Loucy (cell line): ENCODE results near the gene PDIA6.
"Not testable (repeated sequence)": the region's sequence is repeated elsewhere in the genome, so short reads cannot be mapped to it uniquely, and the experiment has no call there.

Experiments
- H2AFZ ChIP-seq: fragments of 200-600 bp; sonication (generic); 2 replicates; pipeline ENCODE4 v1.6.0; 2016; ENCODE audit warnings: antibody characterized with exemption, mild to moderate bottlenecking, low read length, moderate library complexity
- H3F3A ChIP-seq: fragments of 200-600 bp; 2 replicates; pipeline ENCODE4 v1.6.0; 2016; ENCODE audit warnings: antibody characterized with exemption, low read depth, mild to moderate bottlenecking
- H3K27me3 ChIP-seq: fragments of 200-600 bp; sonication (generic); 2 replicates; pipeline ENCODE4 v1.6.1; 2014; ENCODE audit warnings: low read length, mild to moderate bottlenecking; ENCODE audit not compliant: insufficient read depth, poor library complexity, severe bottlenecking
- H3K36me3 ChIP-seq: fragments of 200-600 bp; sonication (generic); 2 replicates; pipeline ENCODE4 v1.6.1; 2016; ENCODE audit warnings: low read length; ENCODE audit not compliant: insufficient read depth
- H3K4me1 ChIP-seq: fragments of 200-600 bp; sonication (generic); 2 replicates; pipeline ENCODE4 v1.5.1; 2014; ENCODE audit warnings: low read length, mild to moderate bottlenecking; ENCODE audit not compliant: insufficient read depth, poor library complexity, severe bottlenecking
- H3K4me2 ChIP-seq: fragments of 200-600 bp; sonication (generic); 2 replicates; pipeline ENCODE4 v1.6.0; 2014; ENCODE audit warnings: antibody characterized with exemption, low read length, low read depth, mild to moderate bottlenecking; ENCODE audit not compliant: poor library complexity, severe bottlenecking
- H3K4me3 ChIP-seq: fragments of 200-600 bp; sonication (generic); 2 replicates; pipeline ENCODE4 v1.5.1; 2014; ENCODE audit warnings: low read length, mild to moderate bottlenecking, mixed read lengths; ENCODE audit not compliant: poor library complexity, severe bottlenecking
- H3K79me2 ChIP-seq: fragments of 200-600 bp; sonication (generic); 2 replicates; pipeline ENCODE4 v1.6.1; 2014; ENCODE audit warnings: low read length; ENCODE audit not compliant: insufficient read depth
- H3K9ac ChIP-seq: fragments of 200-600 bp; sonication (generic); 2 replicates; pipeline ENCODE4 v1.6.0; 2014; ENCODE audit warnings: mild to moderate bottlenecking, low read depth, low read length, moderate library complexity; ENCODE audit not compliant: poor library complexity, severe bottlenecking
- H3K9me2 ChIP-seq: fragments of 200-600 bp; sonication (generic); replicated peaks from 2 replicates; pipeline ENCODE4 v1.6.1; 2016; ENCODE audit warnings: low read depth, low read length, mixed read lengths
- H3K9me3 ChIP-seq: fragments of 200-600 bp; sonication (generic); 2 replicates; pipeline ENCODE4 v1.6.1; 2014; ENCODE audit warnings: mild to moderate bottlenecking, antibody characterized with exemption, low read length, low read depth; ENCODE audit not compliant: insufficient read depth
- H4K20me1 ChIP-seq: fragments of 200-600 bp; sonication (generic); 2 replicates; pipeline ENCODE4 v1.6.0; 2014; ENCODE audit warnings: antibody characterized with exemption, low read length, mild to moderate bottlenecking; ENCODE audit not compliant: insufficient read depth, poor library complexity, severe bottlenecking
- EZH2phosphoT487 ChIP-seq: fragments of 200-600 bp; IDR thresholded peaks from 2 replicates; pipeline ENCODE4 v1.6.1; 2018; ENCODE audit warnings: antibody characterized with exemption, mild to moderate bottlenecking, moderate library complexity, borderline replicate concordance
- TF ChIP-seq, protein P1 (sequence below): fragments of 200-600 bp; sonication (generic); conservative IDR thresholded peaks from 2 replicates; pipeline ENCODE4 v1.5.1; 2014; ENCODE audit warnings: mild to moderate bottlenecking, antibody characterized with exemption, low read length

PDIA6 gene

GRCh38 chr2:10783421-10783820 lies 29.2 kb downstream of the PDIA6 start:
- no peak overlapping the region for H3K9ac ChIP-seq
- H3K4me3 ChIP-seq: no peak overlapping the region
- peaks cover 83% of the 10 kb centered on the region for H3K36me3 ChIP-seq
- H3K9me2 ChIP-seq: no peaks in the 10 kb centered on the region
- no peaks in the 10 kb centered on the region for H3K9me3 ChIP-seq
- H3K27me3 ChIP-seq: no peaks in the 10 kb centered on the region
- H2AFZ ChIP-seq: no peak overlapping the region
- peaks cover 5% of the 10 kb centered on the region for H4K20me1 ChIP-seq
- no peak for TF ChIP-seq EZH2phosphoT487
- TF ChIP-seq, protein P1, sequence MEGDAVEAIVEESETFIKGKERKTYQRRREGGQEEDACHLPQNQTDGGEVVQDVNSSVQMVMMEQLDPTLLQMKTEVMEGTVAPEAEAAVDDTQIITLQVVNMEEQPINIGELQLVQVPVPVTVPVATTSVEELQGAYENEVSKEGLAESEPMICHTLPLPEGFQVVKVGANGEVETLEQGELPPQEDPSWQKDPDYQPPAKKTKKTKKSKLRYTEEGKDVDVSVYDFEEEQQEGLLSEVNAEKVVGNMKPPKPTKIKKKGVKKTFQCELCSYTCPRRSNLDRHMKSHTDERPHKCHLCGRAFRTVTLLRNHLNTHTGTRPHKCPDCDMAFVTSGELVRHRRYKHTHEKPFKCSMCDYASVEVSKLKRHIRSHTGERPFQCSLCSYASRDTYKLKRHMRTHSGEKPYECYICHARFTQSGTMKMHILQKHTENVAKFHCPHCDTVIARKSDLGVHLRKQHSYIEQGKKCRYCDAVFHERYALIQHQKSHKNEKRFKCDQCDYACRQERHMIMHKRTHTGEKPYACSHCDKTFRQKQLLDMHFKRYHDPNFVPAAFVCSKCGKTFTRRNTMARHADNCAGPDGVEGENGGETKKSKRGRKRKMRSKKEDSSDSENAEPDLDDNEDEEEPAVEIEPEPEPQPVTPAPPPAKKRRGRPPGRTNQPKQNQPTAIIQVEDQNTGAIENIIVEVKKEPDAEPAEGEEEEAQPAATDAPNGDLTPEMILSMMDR: no peak
- H3F3A ChIP-seq: no peaks in the 10 kb centered on the region
- no peak overlapping the region for H3K4me2 ChIP-seq
- no peaks in the 10 kb centered on the region for H3K4me1 ChIP-seq
- no peaks in the 10 kb centered on the region for H3K79me2 ChIP-seq

DNA sequence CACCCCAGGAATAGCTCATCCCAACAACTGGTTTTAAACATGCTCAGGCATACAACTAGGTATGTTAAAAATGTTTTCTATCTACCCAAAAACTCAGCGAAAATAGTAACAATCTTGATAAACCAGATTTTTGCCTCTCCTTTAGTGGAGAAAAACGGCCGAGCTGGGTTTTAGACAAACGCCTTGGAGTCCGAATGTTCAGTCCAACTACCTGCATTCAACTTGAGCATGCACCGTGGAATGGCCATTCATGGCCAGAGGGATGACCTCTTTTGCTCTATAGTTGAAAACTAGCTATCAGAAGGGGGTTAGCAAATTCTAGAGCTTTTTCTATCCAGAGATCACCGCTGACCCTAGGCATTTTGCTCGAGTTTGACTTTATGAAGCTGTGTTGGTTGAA lies 30.8 kb downstream of the PDIA6 start:
- no peak for TF ChIP-seq EZH2phosphoT487
- TF ChIP-seq, protein P1: no peak
- Histone ChIP-seq H2AFZ (no peak overlapping the region), H3K4me2 (no peak overlapping the region), H3K4me1 (no peaks in the 10 kb centered on the region), H4K20me1 (peaks cover 5% of the 10 kb centered on the region), H3K9ac (no peak overlapping the region), H3K4me3 (no peak overlapping the region), H3F3A (no peaks in the 10 kb centered on the region), H3K9me3 (no peaks in the 10 kb centered on the region), H3K79me2 (no peaks in the 10 kb centered on the region), H3K9me2 (no peaks in the 10 kb centered on the region), H3K36me3 (peaks cover 83% of the 10 kb centered on the region), H3K27me3 (no peaks in the 10 kb centered on the region)

DNA sequence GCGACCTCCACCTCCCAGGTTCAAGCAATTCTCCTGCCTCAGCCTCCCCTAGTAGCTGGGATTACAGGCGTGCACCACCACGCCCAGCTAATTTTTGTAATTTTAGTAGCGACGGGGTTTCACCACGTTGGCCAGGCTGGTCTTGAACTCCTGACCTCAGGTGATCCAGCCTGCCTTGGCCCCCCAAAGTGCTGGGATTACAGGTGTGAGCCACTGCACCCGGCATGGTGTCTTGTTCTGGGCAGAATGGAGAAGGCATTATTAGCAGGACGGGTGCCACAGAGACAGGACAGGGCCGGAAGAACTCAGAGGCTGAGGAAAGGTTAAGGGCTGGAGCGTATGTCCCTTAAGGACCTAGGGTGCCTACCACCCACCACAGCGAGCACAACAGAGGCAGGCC lies 31.8 kb downstream of the PDIA6 start:
- H3K9me2 ChIP-seq, H4K20me1 ChIP-seq, H3F3A ChIP-seq, H3K4me2 ChIP-seq, H3K9me3 ChIP-seq, H3K9ac ChIP-seq, H3K79me2 ChIP-seq, H3K4me3 ChIP-seq, H3K27me3 ChIP-seq, H2AFZ ChIP-seq, H3K4me1 ChIP-seq: not testable (repeated sequence)
- peaks cover 76% of the 10 kb centered on the region; the same call in 1 of the 2 replicates for H3K36me3 ChIP-seq

DNA sequence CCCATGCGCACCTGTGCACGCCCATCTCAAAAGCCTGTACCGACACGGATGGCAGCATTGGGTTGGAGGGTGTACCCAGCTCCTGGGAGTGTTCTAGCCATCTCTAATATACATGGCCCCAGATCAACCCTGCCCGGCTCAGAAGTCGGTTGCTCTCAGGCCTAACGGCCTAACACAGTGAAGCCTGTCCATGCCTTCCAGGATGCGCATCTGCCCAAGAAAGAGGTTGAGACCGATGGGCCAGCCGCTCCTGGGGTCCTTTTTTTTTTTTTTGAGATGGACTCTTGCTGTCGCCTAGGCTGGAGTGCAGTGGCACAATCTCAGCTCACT lies 32.1 kb downstream of the PDIA6 start:
- H4K20me1 ChIP-seq: peaks cover 5% of the 10 kb centered on the region
- H3K4me2 ChIP-seq: no peak overlapping the region
- no peaks in the 10 kb centered on the region for H3F3A ChIP-seq
- H3K79me2 ChIP-seq: no peaks in the 10 kb centered on the region
- H2AFZ ChIP-seq: no peak overlapping the region
- no peaks in the 10 kb centered on the region for H3K9me3 ChIP-seq
- no peak overlapping the region for H3K9ac ChIP-seq
- no peaks in the 10 kb centered on the region for H3K4me1 ChIP-seq
- TF ChIP-seq EZH2phosphoT487: no peak
- TF ChIP-seq, protein P1: no peak
- no peak overlapping the region for H3K4me3 ChIP-seq
- H3K9me2 ChIP-seq: no peaks in the 10 kb centered on the region
- H3K27me3 ChIP-seq: no peaks in the 10 kb centered on the region
- peaks cover 72% of the 10 kb centered on the region; the same call in 1 of the 2 replicates for H3K36me3 ChIP-seq
